DLD1 (cell line): ENCODE measurements around the gene ANKS3.

Experiments used
- in situ Hi-C: cut with HindIII; loops from 2 replicates; pipeline ENCODE4 v1.10.0; 2017; ENCODE audit warnings: low sequenced_read_pairs

Gene ANKS3, protein sequence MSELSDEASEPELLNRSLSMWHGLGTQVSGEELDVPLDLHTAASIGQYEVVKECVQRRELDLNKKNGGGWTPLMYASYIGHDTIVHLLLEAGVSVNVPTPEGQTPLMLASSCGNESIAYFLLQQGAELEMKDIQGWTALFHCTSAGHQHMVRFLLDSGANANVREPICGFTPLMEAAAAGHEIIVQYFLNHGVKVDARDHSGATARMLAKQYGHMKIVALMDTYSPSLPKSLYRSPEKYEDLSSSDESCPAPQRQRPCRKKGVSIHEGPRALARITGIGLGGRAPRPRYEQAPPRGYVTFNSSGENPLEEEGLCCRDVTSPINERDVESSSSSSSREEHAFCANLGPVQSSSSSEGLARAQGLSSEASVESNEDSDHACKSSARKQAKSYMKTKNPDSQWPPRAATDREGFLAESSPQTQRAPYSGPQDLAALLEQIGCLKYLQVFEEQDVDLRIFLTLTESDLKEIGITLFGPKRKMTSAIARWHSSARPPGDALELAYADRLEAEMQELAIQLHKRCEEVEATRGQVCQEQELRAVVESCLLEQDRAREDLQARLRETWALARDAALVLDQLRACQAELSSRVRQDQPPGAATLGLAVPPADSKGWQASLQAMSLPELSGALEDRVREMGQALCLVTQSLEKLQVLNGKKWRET

DNA sequence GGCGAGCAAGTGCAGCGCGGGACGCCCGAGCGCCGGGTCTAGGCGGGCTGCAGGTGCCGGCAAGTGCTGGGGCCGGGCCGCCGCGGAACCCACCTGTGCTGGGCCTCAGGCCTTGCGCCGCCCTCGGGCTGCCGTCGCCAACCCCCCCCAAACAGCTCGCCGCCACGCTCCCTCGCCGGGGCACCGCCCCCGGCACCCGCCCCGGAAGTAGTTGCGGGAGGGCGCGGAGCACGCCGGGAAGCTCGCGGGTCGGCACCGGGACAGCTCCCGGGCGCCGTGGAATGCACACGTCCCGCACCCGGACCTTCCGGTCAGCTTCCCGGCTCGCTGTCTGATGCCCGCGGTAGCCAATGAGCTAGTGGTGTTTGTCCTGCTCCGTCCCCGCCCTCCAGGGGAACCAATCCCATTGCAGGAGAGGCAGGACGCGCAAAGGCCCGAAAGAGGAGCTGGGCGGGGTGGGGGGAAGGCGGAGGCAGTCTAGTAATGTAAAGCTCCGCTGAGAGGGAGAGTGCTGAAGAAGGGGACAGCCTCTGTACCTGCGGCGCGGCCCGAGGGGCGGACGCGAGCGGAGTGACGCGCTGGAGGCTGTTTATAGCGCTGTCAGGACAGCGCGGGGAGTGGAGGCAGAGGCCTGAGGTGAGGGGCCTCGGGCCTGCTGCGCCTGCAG, at the start of gene ANKS3, which contains the start of gene DNAAF8:
TSS of gene ANKS3 (minus strand) at position 209 of the 667 bp plus-strand sequence. CDS start 4,122 bp downstream, outside the sequence.
TSS of gene DNAAF8 (plus strand) at position 475 of the 667 bp plus-strand sequence. CDS start 1,978 bp downstream, outside the sequence.
- in situ Hi-C loops, result no loop called here

DNA sequence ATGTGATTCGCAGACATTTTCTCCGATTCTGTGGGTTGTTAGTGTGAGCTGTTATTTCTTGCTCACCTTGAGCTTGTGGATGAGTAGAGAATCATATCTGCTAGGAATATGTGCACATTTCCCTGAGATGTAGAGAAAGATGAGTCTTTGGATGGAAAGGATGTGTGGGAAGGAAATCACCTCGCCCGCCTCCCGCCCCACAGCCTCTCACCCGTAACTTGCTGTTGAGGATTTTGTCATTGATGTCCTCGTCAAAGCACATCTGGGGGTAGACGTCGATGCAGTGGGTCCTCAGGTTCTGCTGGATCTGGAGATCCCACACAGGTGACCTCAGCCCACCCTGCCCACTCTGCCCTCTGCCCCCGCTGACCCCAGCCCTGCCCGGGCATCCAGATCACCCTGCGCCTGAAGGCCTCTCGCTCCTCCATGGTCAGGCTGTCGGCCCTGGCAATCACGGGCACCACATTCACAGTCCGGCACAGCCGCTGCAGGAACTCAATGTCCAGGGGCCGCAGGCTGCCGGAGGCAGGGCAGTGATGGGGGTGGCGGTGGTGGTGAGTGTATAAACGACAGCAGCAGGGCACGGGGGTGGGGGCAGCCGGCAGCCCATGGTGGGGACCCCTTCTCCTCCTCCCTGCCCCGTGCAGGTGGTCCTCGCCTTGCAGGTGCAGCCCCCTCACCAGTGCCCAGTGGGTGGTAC, 49.3 kb upstream of the ANKS3 start:
- in situ Hi-C loops, result no loop called here

DNA sequence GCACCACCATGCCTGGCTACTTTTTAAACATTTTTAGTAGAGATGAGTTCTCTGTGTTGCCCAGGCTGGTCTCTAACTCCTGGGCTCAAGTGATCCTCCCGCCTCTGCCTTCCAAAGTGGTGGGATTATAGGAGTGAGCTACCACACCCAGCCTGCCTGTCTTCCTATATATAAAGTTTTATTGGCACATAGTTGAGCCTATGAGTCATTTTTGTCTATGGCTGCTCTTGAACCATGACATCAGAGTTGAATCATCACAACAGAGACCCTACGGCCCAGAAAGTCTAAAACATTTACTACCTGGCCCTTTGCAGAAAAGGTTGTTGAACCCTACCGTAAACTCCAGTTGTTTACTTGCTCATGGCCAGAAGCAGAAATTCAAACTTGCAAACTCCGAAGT, 46.2 kb upstream of the ANKS3 start:
- in situ Hi-C loops, result no loop called here

DNA sequence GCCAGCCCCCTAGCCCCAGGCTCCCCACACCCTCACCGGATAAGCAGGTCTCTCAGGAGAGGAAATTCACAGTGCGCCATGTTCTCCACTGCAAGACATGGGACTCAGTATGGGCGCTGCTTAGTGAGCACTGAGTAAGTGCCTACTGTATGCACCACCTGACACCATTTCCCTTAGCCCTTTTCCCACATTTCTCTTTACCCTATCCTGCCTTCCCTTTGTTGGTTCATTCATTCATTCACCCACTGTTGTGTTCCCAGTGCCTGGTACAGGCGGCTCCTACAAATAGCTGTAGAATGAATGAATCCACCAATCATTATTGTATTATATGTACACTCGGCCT, 44.0 kb upstream of the ANKS3 start:
- in situ Hi-C loops, result no loop called here

DNA sequence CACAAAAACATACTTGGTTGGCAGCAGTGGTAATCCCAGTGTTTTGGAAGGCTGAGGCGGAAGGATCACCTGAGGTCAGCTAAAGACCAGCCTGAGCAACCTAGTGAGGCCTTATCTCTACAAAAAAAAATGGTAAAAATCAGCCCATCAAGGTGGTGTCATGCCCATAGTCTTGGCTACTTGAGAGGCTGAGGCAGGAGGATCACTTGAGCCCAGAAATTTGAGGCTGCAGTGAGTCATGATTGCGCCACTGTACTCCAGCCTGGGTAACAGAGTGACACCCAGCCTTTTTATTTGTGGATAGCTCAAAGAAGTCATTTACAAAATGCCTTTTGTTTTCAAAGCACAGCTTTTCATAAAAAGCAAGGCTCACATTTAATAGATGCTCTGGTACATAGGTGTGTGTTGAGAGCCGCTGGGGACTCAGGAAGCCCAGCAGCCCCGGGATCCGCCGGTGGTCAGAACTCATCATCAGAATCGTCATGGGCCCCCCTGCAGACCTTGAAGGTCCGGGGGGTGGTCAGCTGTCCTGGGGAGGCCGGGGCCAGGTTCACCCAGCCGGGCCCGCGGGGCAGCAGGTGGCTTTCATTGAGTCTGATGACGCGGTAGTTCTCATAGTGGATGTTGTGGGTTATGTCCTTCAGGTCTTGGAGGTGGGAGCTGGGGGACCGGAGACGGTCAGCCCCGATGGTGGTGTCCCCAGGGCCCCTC, 43.4 kb upstream of the ANKS3 start:
- in situ Hi-C loops, result no loop called here

DNA sequence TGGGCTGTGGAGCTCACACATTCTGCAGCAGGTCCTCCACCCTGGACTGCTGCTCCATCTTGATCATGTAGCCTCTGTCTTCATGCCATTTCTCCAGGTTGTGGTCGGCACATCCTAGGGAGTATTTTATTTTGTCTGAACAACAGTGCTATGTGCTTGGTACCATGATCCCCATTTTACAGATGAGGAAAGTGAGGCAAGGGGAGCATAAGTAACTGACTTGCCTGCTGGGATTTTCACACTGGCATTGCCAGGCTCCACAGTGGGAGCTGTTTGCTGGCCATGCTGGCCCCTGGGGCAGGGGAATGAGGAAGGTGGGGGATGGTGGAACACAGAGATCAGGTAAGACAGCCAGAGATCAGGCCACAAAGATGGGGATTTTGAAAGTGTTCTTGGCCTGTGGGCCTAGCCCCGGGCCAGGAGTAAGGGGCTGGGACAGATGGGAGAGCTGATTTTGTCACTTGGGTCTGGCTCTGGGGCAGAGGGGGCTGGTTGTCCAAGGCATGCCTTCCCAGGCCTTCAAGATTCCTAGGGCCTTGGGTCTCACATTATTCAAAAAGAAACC, 42.2 kb upstream of the ANKS3 start:
- in situ Hi-C loops, result no loop called here

DNA sequence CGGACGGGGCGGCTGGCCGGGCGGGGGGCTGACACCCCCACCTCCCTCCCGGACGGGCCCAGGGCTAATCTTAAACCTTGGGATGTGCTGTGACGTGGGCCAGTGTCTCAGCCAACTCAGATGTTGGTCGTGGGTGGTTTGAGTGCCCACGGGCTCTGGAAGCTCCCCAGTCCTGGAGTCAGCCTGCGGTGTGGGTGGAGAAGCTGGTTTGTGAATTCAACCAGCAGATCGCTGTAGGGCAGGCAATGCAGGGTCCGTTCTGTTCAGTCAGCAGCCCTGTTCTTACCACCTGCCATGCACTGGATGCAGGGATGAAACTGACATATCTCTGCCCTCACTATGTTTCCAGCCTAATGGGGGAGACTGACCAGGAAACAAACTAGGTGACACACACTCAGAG, 40.9 kb upstream of the ANKS3 start:
- in situ Hi-C loops, result no loop called here

DNA sequence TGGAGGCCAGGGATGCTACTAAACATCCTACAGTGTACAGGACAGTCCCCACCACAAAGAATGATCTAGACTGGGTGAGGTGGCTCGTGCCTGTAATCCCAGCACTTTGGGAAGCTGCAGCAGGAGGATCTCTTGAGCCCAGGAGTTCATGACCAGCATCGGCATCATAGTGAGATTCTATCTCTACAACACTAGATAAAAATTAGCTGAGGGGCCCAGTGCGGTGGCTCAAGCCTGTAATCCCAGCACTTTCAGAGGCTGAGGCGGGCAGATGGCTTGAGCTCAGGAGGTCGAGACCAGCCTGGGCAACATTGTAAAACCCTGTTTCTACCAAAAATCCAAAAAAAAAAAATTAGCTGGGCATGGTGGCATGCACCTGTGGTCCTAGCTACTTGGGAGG, 38.3 kb upstream of the ANKS3 start:
- in situ Hi-C loops, result no loop called here

DNA sequence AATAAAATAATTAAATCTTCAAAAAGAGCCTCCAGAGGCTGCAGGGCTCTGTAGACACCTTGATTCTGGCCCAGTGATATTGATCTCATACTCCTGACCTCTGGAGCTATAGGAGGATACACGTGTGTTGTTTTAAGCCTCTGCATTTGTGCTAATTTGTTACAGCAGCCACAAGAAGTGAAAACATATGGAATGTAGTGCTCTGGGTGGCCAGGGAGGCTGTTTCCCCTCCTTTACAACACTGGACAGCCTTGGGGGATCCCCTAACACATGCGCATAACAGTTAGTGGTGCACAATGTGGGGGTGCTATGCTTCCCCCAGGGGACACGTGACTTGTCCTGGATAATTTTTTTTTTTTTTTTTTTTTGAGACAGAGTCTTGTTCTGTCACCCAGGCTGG, 37.6 kb upstream of the ANKS3 start:
- in situ Hi-C loops, result no loop called here

DNA sequence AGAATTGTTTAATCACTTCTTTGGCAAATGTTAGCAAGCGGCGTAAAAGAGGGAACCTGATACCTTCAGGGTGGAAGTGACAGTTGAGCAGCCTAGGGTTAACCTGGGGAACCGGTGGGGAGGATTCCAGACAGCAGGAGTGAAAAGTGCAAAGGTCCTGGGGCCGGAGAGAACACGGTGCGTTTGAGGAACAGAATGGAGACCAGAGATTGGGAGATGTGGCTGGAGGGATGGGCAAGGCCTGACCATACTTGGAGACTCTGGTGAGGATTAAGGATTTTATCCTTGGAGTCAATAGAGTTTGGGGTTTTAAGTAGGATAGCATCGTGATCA, 35.2 kb upstream of the ANKS3 start:
- in situ Hi-C loops, result no loop called here

DNA sequence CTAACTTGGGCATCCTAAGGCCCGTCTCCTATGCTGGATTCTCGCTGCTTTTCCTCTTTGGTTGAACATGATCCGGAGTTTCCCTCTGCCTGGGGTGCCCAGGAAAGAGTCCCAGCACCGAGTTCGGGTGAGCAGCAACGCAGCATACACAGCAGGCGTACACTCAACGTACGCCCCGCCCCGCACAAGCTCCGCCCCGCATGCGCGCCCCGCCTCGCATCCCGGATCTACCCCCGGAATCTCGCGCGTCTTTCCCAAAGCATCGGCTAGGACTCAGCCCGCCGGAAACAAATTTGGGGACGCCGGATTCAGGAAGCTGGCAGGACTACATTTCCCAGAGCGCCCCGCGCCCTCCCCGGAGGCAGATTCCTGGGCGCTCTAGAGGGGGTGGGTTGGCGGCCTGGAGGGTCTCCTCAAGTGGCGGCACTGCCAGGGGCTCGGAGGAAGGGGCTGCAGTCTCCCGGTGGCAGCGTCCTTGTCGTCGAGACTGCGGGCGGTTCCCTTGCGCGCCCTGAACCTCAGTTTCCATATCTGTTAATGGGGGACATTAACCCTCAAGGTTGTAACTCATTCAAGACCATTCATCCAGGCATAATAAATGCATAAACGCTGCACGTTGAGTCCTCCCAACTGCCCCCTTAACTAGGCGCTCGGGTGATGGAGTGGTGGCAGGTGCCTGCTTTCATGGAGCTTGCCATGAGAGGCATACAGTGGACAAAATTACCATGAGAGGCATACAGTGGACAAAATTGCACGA, 34.7 kb upstream of the ANKS3 start:
- in situ Hi-C loops, result no loop called here

DNA sequence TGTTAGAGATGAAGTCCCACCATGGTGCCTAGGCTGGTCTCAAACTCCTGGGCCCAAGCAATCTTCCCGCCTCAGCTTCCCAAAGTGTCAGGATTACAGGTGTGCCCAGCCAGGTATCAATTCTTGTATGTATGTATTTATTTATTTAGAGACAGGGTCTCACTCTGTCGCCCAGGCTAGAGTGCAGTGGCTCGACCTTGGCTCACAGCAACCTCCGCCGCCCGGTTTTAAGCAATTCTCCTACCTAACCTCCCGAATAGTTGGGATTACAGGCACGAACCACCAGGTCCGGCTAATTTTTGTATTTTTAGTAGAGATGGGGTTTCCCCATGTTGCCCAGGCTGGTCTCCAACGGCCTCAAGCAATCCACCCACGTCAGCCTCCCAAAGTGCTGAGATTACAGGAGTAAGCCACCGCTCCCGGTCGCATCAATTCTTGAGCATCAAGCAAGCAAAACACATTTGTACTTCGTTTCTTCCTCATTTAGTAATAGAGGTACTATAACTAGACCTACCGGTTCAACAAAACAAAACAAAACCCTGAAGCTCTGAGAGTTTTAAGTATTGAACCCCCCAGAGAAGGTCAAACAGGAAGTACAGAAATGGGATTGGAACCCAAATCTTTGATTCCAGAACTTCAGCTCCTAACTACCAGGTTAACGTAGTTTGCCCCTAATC, 33.9 kb upstream of the ANKS3 start:
- in situ Hi-C loops, result no loop called here

DNA sequence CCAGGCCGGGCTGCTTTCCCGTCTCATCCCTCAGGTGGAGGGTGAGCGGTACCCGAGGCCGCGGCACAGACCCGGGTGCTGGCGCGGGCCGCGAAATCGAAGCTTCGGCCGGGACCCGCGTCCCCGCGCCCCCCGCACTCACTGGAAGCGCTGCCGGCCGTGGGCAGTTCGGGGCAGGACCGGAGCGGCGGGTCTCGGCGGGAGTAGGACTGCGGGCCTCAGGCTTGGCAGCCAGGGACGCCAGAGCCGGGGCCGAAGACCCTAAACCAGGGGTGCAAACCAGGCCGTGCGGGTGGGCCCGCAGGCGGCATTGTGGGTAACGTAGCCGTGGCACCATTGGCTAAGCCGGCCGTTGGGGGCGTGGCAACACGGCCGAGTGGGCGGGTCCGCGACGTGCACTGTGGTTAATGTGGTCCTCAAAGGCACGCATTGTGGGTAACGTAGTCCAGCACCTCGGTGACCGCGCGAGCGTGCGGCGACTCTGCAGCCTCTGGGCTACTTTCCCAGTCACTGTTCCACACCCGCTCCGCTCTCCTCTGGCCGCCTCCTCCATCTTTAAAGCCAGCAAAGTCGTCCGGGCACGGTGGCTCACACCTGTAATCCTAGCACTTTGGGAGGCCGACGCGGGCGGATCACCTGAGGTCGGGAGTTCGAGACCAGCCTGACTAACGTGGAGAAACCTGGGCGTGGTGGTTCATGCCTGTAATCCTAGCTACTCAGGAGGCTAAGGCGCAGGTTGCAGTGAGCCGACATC, 33.0 kb upstream of the ANKS3 start, which contains the start of gene ZNF500:
TSS of gene ZNF500 (minus strand) at position 288 of the 754 bp plus-strand sequence. CDS start 1,184 bp downstream, outside the sequence.
- in situ Hi-C loops, result no loop called here

DNA sequence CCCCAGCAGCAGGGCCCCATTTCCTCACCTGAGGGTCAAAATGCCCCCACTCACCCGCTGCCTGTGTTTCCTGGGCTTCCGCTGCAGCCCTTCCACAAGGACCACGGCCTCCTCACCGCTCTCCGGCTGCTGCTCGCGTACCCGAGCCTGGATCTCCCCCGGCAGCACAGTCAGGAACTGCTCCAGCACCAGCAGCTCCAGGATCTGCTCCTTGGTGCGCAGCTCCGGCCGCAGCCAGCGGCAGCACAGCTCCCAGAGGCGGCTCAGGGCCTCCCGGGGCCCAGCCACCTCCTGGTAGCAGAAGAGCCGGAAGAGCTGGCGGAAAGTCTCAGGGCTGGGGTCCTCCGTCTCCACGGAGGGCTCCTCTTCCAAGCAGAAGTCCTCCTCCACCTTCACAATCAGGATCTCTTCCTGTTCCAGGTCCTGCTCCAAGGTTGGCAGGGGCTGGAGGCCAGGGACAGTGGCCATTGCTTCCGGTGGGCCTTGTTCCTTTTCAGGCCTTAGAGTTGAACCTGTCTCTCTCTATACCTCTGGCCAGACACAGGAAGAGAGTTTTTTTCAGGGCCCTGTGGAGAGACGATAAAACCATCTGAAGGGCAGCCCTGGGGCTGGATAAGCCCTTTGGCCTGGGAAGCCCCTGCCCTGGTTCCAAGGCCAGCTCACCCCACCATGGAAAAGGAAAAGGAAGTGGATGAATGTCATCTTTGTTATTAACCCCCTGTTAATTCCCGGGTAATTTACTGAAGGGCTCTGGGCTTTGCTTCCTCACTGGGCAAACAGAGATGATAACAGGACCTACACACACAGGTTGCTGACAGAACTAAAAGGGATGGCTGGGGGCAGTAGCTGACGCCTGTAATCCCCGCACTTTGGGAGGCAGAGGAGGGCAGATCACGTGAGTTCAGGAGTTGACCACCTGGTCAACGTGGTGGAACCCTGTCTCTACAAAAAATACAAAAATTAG, 31.7 kb upstream of the ANKS3 start:
- in situ Hi-C loops, result no loop called here

DNA sequence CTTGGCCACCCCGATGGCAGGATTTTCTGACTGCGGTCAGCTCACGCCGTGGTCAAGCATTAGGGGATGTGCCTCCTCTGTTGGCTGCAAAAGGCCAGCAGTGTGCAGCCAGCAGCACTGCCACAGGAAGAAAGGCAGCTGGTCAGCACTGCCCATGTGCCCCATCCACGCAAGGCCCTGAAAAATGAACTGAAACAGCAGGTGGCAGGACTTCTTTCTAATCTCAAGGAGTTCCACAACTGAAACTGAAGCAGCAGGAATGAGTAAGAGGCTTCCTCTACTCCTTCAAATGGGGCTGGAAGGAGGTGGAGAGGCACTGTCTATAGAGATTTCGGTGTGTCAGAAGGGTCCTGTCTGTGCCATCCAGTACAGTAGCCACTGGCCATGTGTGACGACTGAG, 29.7 kb upstream of the ANKS3 start:
- in situ Hi-C loops, result no loop called here

DNA sequence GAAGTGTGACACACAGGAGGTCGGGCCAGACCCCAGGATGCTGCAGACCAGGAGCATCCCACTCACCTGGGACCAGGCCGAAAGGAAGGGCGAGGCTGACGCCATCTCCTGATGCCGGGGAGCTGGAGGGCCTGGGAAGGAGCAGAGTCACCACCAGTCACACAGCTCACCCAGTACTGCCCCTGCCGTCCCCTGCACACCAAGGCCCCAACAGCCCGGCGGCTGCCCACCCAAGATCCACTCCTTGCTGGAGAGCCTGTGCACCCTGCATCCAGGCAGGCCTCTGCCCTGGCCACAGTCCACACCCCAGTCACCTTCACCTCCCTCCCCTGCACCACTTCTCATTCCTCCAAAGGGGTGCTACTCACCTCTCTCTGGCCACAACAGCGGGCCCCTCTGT, 28.1 kb upstream of the ANKS3 start:
- in situ Hi-C loops, result no loop called here

DNA sequence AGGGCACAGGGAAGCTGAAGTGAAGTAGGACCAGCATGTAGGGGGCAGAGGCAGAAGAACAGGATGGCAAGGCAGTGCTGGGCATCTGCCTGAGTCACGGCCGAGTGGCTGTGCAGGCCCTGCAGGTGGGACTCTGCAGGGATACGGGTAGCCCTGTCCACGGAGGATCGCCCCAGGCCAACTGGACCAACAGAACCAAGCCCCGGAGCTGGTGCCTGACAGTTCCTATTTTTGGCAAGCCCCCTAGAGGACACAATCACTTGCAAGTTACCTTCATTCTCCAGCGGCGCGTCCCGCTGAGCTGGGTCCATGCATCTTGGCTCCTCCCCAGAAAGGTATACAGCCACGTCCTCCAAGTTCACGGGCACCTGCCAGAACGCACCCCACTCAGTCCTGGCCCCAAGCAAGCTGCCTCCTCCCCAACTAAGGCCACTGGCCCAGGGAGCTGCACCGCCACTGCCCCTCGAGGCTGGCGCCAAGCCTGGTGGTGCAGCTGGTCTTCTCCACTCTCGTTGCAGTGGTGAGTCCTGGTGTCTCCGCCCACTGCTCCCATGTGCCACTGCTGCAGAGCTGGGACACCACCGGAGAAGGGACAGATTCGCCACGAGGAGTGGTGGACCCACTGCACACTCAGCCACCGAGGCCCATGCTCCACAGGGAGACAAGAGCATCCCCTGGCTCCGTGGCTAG, 26.3 kb upstream of the ANKS3 start:
- in situ Hi-C loops, result no loop called here
